Peyer's patch (tissue), 4 donors: ENCODE data around the gene SNAPIN. TPM values are rescaled to one million over a fixed set of nuclear protein-coding genes. Genes with fewer than 3 reads are reported as not detected.

Source experiments
- DNase-seq, 3 donors: peaks; one replicate each; pipeline ENCODE4 v3.0.0-alpha.2; 2017 to 2019
- H3K27ac ChIP-seq, 4 donors: fragments of 200-600 bp; sonication (generic); one replicate each; pipeline ENCODE4 v1.5.1; 2016 to 2019
- H3K27me3 ChIP-seq, 2 donors: fragments of 200-600 bp; sonication (generic); one replicate each; pipeline ENCODE4 v1.5.1; 2019
- H3K36me3 ChIP-seq, 3 donors: fragments of 200-600 bp; sonication (generic); one replicate each; pipeline ENCODE4 v1.5.1; 2016 to 2019
- H3K4me1 ChIP-seq, 4 donors: fragments of 200-600 bp; sonication (generic); one replicate each; pipeline ENCODE4 v1.5.1; 2016 to 2019
- H3K4me3 ChIP-seq, 4 donors: fragments of 200-600 bp; sonication (generic); 1 replicate in 3 of 4; 2 replicates in 1 of 4; pipeline ENCODE4 v1.5.1; 2016 to 2019; ENCODE audit warnings: mild to moderate bottlenecking in 1 of 4
- H3K9me3 ChIP-seq, 4 donors: fragments of 200-600 bp; sonication (generic); one replicate each; pipeline ENCODE4 v1.5.1; 2016 to 2019; ENCODE audit warnings: mild to moderate bottlenecking in 1 of 4
- CTCF ChIP-seq, 6 experiments: fragments of 450-650 bp in 4 of 6; fragments of 200-600 bp in 2 of 6; sonication (generic) in 1 of 6; IDR thresholded peaks; one replicate each; pipeline ENCODE4 v1.5.1; 2017 to 2019; ENCODE audit warnings: antibody characterized with exemption in 6 of 6, mild to moderate bottlenecking in 3 of 6, moderate library complexity in 1 of 6
- POLR2A ChIP-seq, 2 donors: fragments of 450-650 bp; IDR thresholded peaks; one replicate each; pipeline ENCODE4 v1.5.1; 2017; ENCODE audit warnings: antibody characterized with exemption in 2 of 2, mild to moderate bottlenecking in 2 of 2, moderate library complexity in 2 of 2
- small RNA-seq, 2 donors: library from RNA; depleted of rRNA; stranded (forward); fragments of <200 nt; gene quantifications; one replicate each; pipeline ENCODE3, GENCODE V24; 2016
- total RNA-seq, 4 donors: library from RNA; depleted of rRNA; stranded (reverse); fragments of >200 nt; gene quantifications; one replicate each; pipeline ENCODE4 v1.1.0, GENCODE V29; 2016

Gene SNAPIN
- total RNA-seq, 4 donors from 2014 or later, result 15.4 to 29.7 (median 28.1) TPM

GRCh38 chr1:153698923-153699714 lies 40.6 kb downstream of the SNAPIN start:
- H3K27ac ChIP-seq, result peak overlapping the region in 3 of 4 donors; percentile 22 to 84 (median 35)
- H3K36me3 ChIP-seq, result no peaks in the 10 kb centered on the region
- TF ChIP-seq CTCF (IDR thresholded peaks at IDR 0.05) (no peak), POLR2A (IDR thresholded peaks at IDR 0.05) (no peak)
- no peaks in the 10 kb centered on the region for H3K4me1 ChIP-seq
- no peak overlapping the region for H3K4me3 ChIP-seq
- H3K9me3 ChIP-seq, result no peaks in the 10 kb centered on the region
- no peak for DNase-seq
- H3K27me3 ChIP-seq, result no peaks in the 10 kb centered on the region

- Histone ChIP-seq H3K27me3 (no peaks in the 10 kb centered on the region), H3K4me1 (no peaks in the 10 kb centered on the region), H3K27ac (no peak overlapping the region), H3K4me3 (no peak overlapping the region), H3K36me3 (no peaks in the 10 kb centered on the region), H3K9me3 (no peaks in the 10 kb centered on the region)
- DNase-seq, result no peak
- TF ChIP-seq CTCF (IDR thresholded peaks at IDR 0.05) (no peak), POLR2A (IDR thresholded peaks at IDR 0.05) (no peak)
Observed at GRCh38 chr1:153699768-153700167, 41.3 kb downstream of the SNAPIN start.

- no peaks in the 10 kb centered on the region for H3K27me3 ChIP-seq
- TF ChIP-seq CTCF (IDR thresholded peaks at IDR 0.05) (no peak), POLR2A (IDR thresholded peaks at IDR 0.05) (no peak)
- H3K4me1 ChIP-seq, result no peaks in the 10 kb centered on the region
- no peaks in the 10 kb centered on the region for H3K9me3 ChIP-seq
- DNase-seq, result no peak
- no peak overlapping the region for H3K27ac ChIP-seq
- H3K36me3 ChIP-seq, result no peaks in the 10 kb centered on the region
- H3K4me3 ChIP-seq, result no peak overlapping the region
Observed at GRCh38 chr1:153705484-153705883, 47.0 kb downstream of the SNAPIN start.

- no peaks in the 10 kb centered on the region for H3K9me3 ChIP-seq
- no peak overlapping the region for H3K27ac ChIP-seq
- TF ChIP-seq CTCF (IDR thresholded peaks at IDR 0.05) (no peak), POLR2A (IDR thresholded peaks at IDR 0.05) (no peak)
- no peaks in the 10 kb centered on the region for H3K4me1 ChIP-seq
- no peak overlapping the region for H3K4me3 ChIP-seq
- H3K36me3 ChIP-seq, result no peaks in the 10 kb centered on the region
- H3K27me3 ChIP-seq, result no peaks in the 10 kb centered on the region
- DNase-seq, result no peak
Observed at GRCh38 chr1:153711026-153711425, 52.5 kb downstream of the SNAPIN start.

Small RNA genes lying within 50 kb of the gene (small RNA-seq; reads per million reads assigned to genes)
- 0 reads per million in 2 donors for gene MIR8083
- 0 reads per million in 2 donors for gene RN7SL372P

Other genes with a start within 250 kb of the SNAPIN start
- not detected for gene S100A7A, start 242.2 kb upstream of the SNAPIN start, total RNA-seq
- not detected for gene S100A7, start 198.1 kb upstream of the SNAPIN start, total RNA-seq
- gene S100A6, start 122.7 kb upstream of the SNAPIN start, total RNA-seq, result 100 to 1,000 TPM; 321 to 366 (median 334) TPM
- not detected for gene S100A5, start 117.8 kb upstream of the SNAPIN start, total RNA-seq
- 100 to 1,000 TPM in 1 of 4 donors, 10 to 100 TPM in 3; 38.2 to 435 (median 53.6) TPM for gene S100A4, start 112.9 kb upstream of the SNAPIN start, total RNA-seq
- not detected for gene S100A3, start 109.4 kb upstream of the SNAPIN start, total RNA-seq
- gene S100A2, start 92.9 kb upstream of the SNAPIN start, total RNA-seq, result not detected
- 100 to 1,000 TPM; 107 to 277 (median 193) TPM for gene S100A16, start 45.6 kb upstream of the SNAPIN start, total RNA-seq
- gene S100A14, start 42.4 kb upstream of the SNAPIN start, total RNA-seq, result 100 to 1,000 TPM; 106 to 391 (median 293) TPM
- 100 to 1,000 TPM in 1 of 4 donors, 10 to 100 TPM in 3; 49.5 to 185 (median 52.9) TPM for gene S100A13, start 31.2 kb upstream of the SNAPIN start, total RNA-seq
- gene S100A1, start 30.3 kb upstream of the SNAPIN start, total RNA-seq, result not detected
- 10 to 100 TPM; 53.8 to 80.8 (median 68.7) TPM for gene CHTOP, start 24.6 kb upstream of the SNAPIN start, total RNA-seq
- gene ILF2, start 12.3 kb downstream of the SNAPIN start, total RNA-seq, result 10 to 100 TPM; 31.4 to 67.7 (median 47.2) TPM
- gene NPR1, start 20.0 kb downstream of the SNAPIN start, total RNA-seq, result 10 to 100 TPM in 2 of 4 donors, 1 to 10 TPM in 2; 5.0 to 17.3 (median 10.9) TPM
- gene INTS3, start 69.3 kb downstream of the SNAPIN start, total RNA-seq, result 10 to 100 TPM; 24.3 to 75.1 (median 42.4) TPM
- gene SLC27A3, start 116.7 kb downstream of the SNAPIN start, total RNA-seq, result 100 to 1,000 TPM in 1 of 4 donors, 10 to 100 TPM in 3; 12.3 to 124 (median 22.0) TPM